ENCODE results near the gene CFAP74. TPM values are rescaled to one million over a fixed set of nuclear protein-coding genes. Genes with fewer than 3 reads are reported as not detected.

CFAP74 gene
- total RNA-seq, 4 donors from 2014 or later, result not detected

GRCh38 chr1:1950940-1951339 lies 52.6 kb downstream of the CFAP74 start:
- intact Hi-C loops (cut with DNase I; ENCODE audit: low total_unique reads), result loop anchor here (10.0 kb wide), 1 partner anchor 74 kb away; no protein-coding TSS in a partner anchor
- no peak for DNase-seq
- TF ChIP-seq POLR2A (IDR thresholded peaks at IDR 0.05) (no peak), EP300 (IDR thresholded peaks at IDR 0.05; ENCODE audit: low read depth) (no peak), POLR2AphosphoS5 (IDR thresholded peaks at IDR 0.05) (no peak)
- TF ChIP-seq, protein P1, sequence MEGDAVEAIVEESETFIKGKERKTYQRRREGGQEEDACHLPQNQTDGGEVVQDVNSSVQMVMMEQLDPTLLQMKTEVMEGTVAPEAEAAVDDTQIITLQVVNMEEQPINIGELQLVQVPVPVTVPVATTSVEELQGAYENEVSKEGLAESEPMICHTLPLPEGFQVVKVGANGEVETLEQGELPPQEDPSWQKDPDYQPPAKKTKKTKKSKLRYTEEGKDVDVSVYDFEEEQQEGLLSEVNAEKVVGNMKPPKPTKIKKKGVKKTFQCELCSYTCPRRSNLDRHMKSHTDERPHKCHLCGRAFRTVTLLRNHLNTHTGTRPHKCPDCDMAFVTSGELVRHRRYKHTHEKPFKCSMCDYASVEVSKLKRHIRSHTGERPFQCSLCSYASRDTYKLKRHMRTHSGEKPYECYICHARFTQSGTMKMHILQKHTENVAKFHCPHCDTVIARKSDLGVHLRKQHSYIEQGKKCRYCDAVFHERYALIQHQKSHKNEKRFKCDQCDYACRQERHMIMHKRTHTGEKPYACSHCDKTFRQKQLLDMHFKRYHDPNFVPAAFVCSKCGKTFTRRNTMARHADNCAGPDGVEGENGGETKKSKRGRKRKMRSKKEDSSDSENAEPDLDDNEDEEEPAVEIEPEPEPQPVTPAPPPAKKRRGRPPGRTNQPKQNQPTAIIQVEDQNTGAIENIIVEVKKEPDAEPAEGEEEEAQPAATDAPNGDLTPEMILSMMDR (IDR thresholded peaks at IDR 0.05), result no peak
- 65 to 80% methylated on average over 4 to 5 of the region's 5 CpGs for WGBS, 2 donors (ENCODE audit: low coverage in 1 of 2)
- in situ Hi-C loops (cut with MboI; ENCODE audit: low pct_ligation_motif_present in 1 of 4, low pct_unique_long_range_greater_than_20kb in 1 of 4, low sequenced_read_pairs in 3 of 4), result loop anchor here in 1 of 4 donors (10.0 kb wide), 1 partner anchor 94 kb away; no protein-coding TSS in a partner anchor
- peaks cover 13% of the 10 kb centered on the region for H3K27me3 ChIP-seq
- H3K4me3 ChIP-seq, result no peak overlapping the region
- H3K27ac ChIP-seq, result no peak overlapping the region
- H3K9me3 ChIP-seq, result no peaks in the 10 kb centered on the region
- H3K4me1 ChIP-seq, result no peaks in the 10 kb centered on the region
- H3K36me3 ChIP-seq, result no peaks in the 10 kb centered on the region

- in situ Hi-C loops (cut with MboI; ENCODE audit: low pct_ligation_motif_present in 1 of 4, low pct_unique_long_range_greater_than_20kb in 1 of 4, low sequenced_read_pairs in 3 of 4), result loop anchor here in 1 of 4 donors (10.0 kb wide), 1 partner anchor 86 kb away; no protein-coding TSS in a partner anchor
- no peaks in the 10 kb centered on the region for H3K36me3 ChIP-seq
- no peak for DNase-seq
- H3K4me1 ChIP-seq, result peaks cover 0 to 6% (median 5%) of the 10 kb centered on the region in 4 donors
- H3K9me3 ChIP-seq, result no peaks in the 10 kb centered on the region
- TF ChIP-seq, protein P1 (IDR thresholded peaks at IDR 0.05), result no peak
- TF ChIP-seq POLR2A (IDR thresholded peaks at IDR 0.05), result no peak
- TF ChIP-seq EP300 (IDR thresholded peaks at IDR 0.05; ENCODE audit: low read depth), result no peak
- TF ChIP-seq POLR2AphosphoS5 (IDR thresholded peaks at IDR 0.05), result no peak
- intact Hi-C loops (cut with DNase I; ENCODE audit: low total_unique reads), result no loop called here
- no peak overlapping the region for H3K27ac ChIP-seq
- 60% methylated on average over 1 of the region's 1 CpG; no CpG with 5 or more reads in 1 of the 2 donors for WGBS, 2 donors (ENCODE audit: low coverage in 1 of 2)
- peaks cover 13% of the 10 kb centered on the region for H3K27me3 ChIP-seq
- no peak overlapping the region for H3K4me3 ChIP-seq
These were observed 54.8 kb downstream of the CFAP74 start for GRCh38 chr1:1948783-1949182.

DNA sequence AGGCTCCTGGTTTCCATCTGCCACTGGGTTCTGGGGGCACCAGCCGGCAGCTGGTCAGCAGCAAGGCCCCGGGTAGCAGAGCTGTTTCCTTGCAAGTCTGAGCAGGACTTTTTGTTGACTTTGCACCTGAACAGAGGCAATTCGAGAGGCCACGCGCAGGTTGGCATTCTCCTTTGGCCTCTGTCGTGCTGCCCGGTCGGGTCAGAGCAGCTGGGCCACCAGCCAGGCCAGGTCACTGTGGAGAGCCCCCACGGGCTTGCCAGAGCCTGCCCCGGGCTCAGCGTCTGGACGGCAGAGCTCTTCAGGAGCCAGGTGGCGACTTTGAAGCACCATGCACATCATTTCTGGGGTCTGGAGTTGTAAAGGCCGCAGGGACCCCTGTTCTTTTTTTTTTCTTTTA lies 56.1 kb downstream of the CFAP74 start:
- Histone ChIP-seq H3K36me3 (no peaks in the 10 kb centered on the region), H3K9me3 (no peaks in the 10 kb centered on the region), H3K27ac (no peak overlapping the region), H3K4me3 (no peak overlapping the region), H3K27me3 (peaks cover 23% of the 10 kb centered on the region), H3K4me1 (peaks cover 0 to 16% (median 9%) of the 10 kb centered on the region in 4 donors)
- in situ Hi-C loops (cut with MboI; ENCODE audit: low pct_ligation_motif_present in 1 of 4, low pct_unique_long_range_greater_than_20kb in 1 of 4, low sequenced_read_pairs in 3 of 4), result loop anchor here in 1 of 4 donors (10.0 kb wide), 1 partner anchor 87 kb away; no protein-coding TSS in a partner anchor
- no peak for DNase-seq
- WGBS, 2 donors (ENCODE audit: low coverage in 1 of 2), result 63% methylated on average over 13 of the region's 14 CpGs; no CpG with 5 or more reads in 1 of the 2 donors
- no peak for TF ChIP-seq POLR2AphosphoS5 (IDR thresholded peaks at IDR 0.05)
- TF ChIP-seq, protein P1 (IDR thresholded peaks at IDR 0.05), result no peak
- TF ChIP-seq POLR2A (IDR thresholded peaks at IDR 0.05), result no peak
- TF ChIP-seq EP300 (IDR thresholded peaks at IDR 0.05; ENCODE audit: low read depth), result no peak
- intact Hi-C loops (cut with DNase I; ENCODE audit: low total_unique reads), result no loop called here

- peaks cover 31% of the 10 kb centered on the region for H3K27me3 ChIP-seq
- WGBS, 2 donors (ENCODE audit: low coverage in 1 of 2), result 76% methylated on average over 11 of the region's 11 CpGs; no CpG with 5 or more reads in 1 of the 2 donors
- in situ Hi-C loops (cut with MboI; ENCODE audit: low pct_ligation_motif_present in 1 of 4, low pct_unique_long_range_greater_than_20kb in 1 of 4, low sequenced_read_pairs in 3 of 4), result loop anchor here in 1 of 4 donors (10.0 kb wide), 1 partner anchor 88 kb away; no protein-coding TSS in a partner anchor
- TF ChIP-seq, protein P1 (IDR thresholded peaks at IDR 0.05), result no peak
- TF ChIP-seq POLR2AphosphoS5 (IDR thresholded peaks at IDR 0.05), result no peak
- no peak for TF ChIP-seq POLR2A (IDR thresholded peaks at IDR 0.05)
- no peak for TF ChIP-seq EP300 (IDR thresholded peaks at IDR 0.05; ENCODE audit: low read depth)
- intact Hi-C loops (cut with DNase I; ENCODE audit: low total_unique reads), result no loop called here
- peaks cover 0 to 16% (median 11%) of the 10 kb centered on the region in 4 donors for H3K4me1 ChIP-seq
- H3K4me3 ChIP-seq, result no peak overlapping the region
- no peaks in the 10 kb centered on the region for H3K36me3 ChIP-seq
- no peak for DNase-seq
- H3K27ac ChIP-seq, result no peak overlapping the region
- H3K9me3 ChIP-seq, result no peaks in the 10 kb centered on the region
These were observed 57.0 kb downstream of the CFAP74 start for GRCh38 chr1:1946540-1946939.

Measured in transverse colon (tissue), 4 donors.